Astrocyte (in vitro differentiated cells and primary cell): ENCODE measurements around the gene AURKAIP1.

Experiments used
- EZH2 ChIP-seq: IDR thresholded peaks from 2 replicates; pipeline ENCODE4 v1.6.1; 2012; ENCODE audit warnings: mild to moderate bottlenecking, low read length, inconsistent platforms; ENCODE audit not compliant: insufficient read depth
- TF ChIP-seq, protein P1 (sequence below): IDR thresholded peaks from 2 replicates; pipeline ENCODE4 v1.5.1; 2011; ENCODE audit warnings: low read depth, mild to moderate bottlenecking, inconsistent platforms, low read length, moderate library complexity; ENCODE audit not compliant: insufficient read depth

- TF ChIP-seq, protein P1, sequence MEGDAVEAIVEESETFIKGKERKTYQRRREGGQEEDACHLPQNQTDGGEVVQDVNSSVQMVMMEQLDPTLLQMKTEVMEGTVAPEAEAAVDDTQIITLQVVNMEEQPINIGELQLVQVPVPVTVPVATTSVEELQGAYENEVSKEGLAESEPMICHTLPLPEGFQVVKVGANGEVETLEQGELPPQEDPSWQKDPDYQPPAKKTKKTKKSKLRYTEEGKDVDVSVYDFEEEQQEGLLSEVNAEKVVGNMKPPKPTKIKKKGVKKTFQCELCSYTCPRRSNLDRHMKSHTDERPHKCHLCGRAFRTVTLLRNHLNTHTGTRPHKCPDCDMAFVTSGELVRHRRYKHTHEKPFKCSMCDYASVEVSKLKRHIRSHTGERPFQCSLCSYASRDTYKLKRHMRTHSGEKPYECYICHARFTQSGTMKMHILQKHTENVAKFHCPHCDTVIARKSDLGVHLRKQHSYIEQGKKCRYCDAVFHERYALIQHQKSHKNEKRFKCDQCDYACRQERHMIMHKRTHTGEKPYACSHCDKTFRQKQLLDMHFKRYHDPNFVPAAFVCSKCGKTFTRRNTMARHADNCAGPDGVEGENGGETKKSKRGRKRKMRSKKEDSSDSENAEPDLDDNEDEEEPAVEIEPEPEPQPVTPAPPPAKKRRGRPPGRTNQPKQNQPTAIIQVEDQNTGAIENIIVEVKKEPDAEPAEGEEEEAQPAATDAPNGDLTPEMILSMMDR, result no peak
- TF ChIP-seq EZH2, result no peak
Measured at GRCh38 chr1:1335283-1335682, 39.7 kb downstream of the AURKAIP1 start.
